Activated T-cell treated with anti-CD3 and anti-CD28 coated beads for 4 hours (primary cell): ENCODE results near the gene S100A14.
"Not testable (repeated sequence)": the region's sequence is repeated elsewhere in the genome, so short reads cannot be mapped to it uniquely, and the experiment has no call there.

ENCODE experiments used
- DNase-seq: peaks from one replicate; pipeline ENCODE4 v3.0.0-alpha.2; 2020

S100A14 gene

DNA sequence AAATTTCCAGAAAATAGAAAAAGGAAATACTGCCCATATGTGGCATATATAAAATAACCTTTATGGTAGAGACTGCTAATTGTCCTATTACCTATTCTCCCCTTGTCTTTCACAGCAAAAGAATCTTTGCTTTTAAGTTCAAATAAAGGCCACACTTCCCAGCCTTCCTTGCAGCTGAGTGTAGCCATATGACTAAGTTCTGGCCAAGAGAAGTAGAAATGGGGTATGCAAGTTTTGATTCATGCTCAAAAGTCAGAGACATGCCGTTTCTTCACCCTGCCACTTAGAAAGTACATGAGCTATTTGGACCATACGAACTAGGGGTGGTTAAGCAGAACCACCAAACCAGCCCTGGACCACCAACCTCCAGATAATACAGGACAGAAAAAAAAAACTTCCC, 32.1 kb downstream of the S100A14 start:
- no peak for DNase-seq

GRCh38 chr1:153583514-153583913, 32.6 kb downstream of the S100A14 start:
- DNase-seq: not testable (repeated sequence)

DNA sequence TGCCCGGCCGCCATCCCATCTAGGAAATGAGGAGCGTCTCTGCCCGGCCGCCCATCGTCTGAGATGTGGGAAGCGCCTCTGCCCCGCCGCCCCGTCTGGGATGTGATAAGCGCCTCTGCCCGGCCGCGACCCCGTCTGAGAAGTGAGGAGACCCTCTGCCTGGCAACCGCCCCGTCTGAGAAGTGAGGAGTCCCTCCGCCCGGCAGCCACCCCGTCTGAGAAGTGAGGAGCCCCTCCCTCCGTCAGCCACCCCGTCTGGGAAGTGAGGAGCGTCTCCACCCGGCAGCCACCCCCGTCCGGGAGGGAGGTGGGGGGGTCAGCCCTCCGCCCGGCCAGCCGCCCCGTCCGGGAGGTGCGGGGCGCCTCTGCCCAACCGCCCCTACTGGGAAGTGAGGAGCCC, 33.3 kb downstream of the S100A14 start:
- not testable (repeated sequence) for DNase-seq

DNA sequence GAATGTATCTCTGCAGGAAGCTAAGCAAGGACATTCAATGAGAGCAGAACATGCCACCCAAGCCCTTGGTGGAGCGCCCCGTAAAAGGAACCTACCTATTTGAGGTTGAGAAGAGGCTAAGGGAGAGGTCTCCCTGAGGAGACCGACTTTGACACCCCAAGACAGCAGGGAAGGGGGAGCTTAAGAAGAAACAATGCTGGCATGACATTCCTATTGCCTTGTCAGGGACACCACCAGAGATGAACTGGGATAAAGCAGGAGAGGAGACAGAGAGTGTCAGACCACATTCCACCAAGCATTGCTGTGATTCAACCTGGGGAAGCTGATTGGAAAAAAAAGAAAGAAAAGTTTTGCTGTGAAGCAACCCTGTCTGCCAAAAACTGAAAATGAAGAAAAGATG, 37.2 kb downstream of the S100A14 start:
- DNase-seq: no peak

GRCh38 chr1:153578490-153578889, 37.6 kb downstream of the S100A14 start:
- no peak for DNase-seq

GRCh38 chr1:153577624-153578051, 38.5 kb downstream of the S100A14 start:
- DNase-seq: no peak

DNA sequence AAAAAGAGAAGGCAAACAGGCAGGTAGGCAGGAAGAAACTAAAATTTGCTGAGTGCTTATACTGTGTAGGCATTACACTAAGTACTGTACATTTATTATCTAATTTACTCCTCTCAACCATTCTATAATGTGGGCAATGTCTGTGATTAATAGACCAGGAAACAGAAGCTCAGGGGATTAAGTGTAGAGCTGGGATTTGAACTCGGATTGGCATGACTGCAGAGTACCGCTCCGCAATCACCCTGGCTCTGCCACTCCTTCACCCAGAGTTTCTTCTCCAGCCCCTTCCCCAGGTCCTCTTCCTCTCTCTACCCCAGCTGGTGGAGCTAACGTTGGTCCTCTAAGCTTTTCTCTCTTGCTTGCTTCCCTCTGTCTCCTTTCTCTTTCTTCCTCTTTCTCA, 39.0 kb downstream of the S100A14 start:
- no peak for DNase-seq

- DNase-seq: not testable (repeated sequence)
Observed at GRCh38 chr1:153575497-153575896, 40.6 kb downstream of the S100A14 start.

- not testable (repeated sequence) for DNase-seq
Observed at GRCh38 chr1:153575081-153575491, 41.0 kb downstream of the S100A14 start.

DNA sequence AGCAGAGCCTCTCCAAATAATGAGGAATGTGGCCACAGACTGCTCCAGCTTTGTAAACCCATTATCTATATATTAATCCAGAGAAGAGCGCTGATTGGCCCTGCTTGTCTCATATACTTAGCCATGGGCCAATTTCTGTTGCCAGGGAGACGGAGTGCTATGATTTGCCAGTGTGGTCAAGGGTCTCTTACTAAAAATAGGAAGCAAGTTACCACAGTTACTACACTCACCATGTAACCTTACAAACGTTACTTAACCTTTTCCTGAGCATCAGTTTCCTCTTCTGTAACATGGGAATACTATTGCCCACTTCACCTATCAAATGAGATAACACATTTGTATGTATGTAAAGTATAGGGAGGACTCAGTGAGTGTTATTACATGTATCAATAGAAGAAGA, 42.8 kb downstream of the S100A14 start:
- DNase-seq: no peak

GRCh38 chr1:153572569-153573015, 43.5 kb downstream of the S100A14 start:
- peak; percentile 19 for DNase-seq

GRCh38 chr1:153571706-153572105, 44.4 kb downstream of the S100A14 start:
- DNase-seq: no peak

- no peak for DNase-seq
Observed at GRCh38 chr1:153570874-153571273, 45.3 kb downstream of the S100A14 start.

- DNase-seq: no peak
Observed at GRCh38 chr1:153569465-153569864, 46.7 kb downstream of the S100A14 start.

- peak; percentile 75 for DNase-seq
Observed at GRCh38 chr1:153568367-153569099, 47.6 kb downstream of the S100A14 start.

GRCh38 chr1:153567621-153568366, 48.3 kb downstream of the S100A14 start:
- peak; percentile 27 for DNase-seq

- DNase-seq: peak; percentile 86
Observed at GRCh38 chr1:153566414-153567371, 49.4 kb downstream of the S100A14 start.

- DNase-seq: peak; percentile 40
Observed at GRCh38 chr1:153565529-153566374, 50.4 kb downstream of the S100A14 start, which contains the start of gene S100A2. Gene S100A2, minus strand, starts transcription at chr1:153565844. Its CDS starts 1,967 bp downstream, at chr1:153563877.
